NT2/D1 (cell line): ENCODE results near the gene BAK1.

Experiments used
- DNase-seq: peaks from one replicate; pipeline ENCODE4 v3.0.0-alpha.2; 2011; ENCODE audit warnings: low read depth, low spot score
- H3K27me3 ChIP-seq: 2 replicates; pipeline ENCODE4 v1.6.0; 2011; ENCODE audit warnings: mild to moderate bottlenecking; ENCODE audit not compliant: insufficient read length, insufficient read depth
- H3K36me3 ChIP-seq: 2 replicates; pipeline ENCODE4 v1.6.1; 2011; ENCODE audit warnings: mild to moderate bottlenecking, low read length, mixed read lengths; ENCODE audit not compliant: insufficient read depth, insufficient read length
- H3K4me1 ChIP-seq: 2 replicates; pipeline ENCODE4 v1.5.1; 2011; ENCODE audit not compliant: insufficient read depth, insufficient read length
- H3K4me3 ChIP-seq: 2 replicates; pipeline ENCODE4 v1.5.1; 2011; ENCODE audit warnings: low read depth; ENCODE audit not compliant: insufficient read length
- H3K9ac ChIP-seq: 2 replicates; pipeline ENCODE4 v1.6.0; 2011; ENCODE audit warnings: low read depth; ENCODE audit not compliant: insufficient read length
- H3K9me3 ChIP-seq: 2 replicates; pipeline ENCODE4 v1.5.1; 2011; ENCODE audit warnings: mild to moderate bottlenecking, low read length; ENCODE audit not compliant: insufficient read depth
- SUZ12 ChIP-seq: IDR thresholded peaks from 2 replicates; pipeline ENCODE4 v1.6.1; 2011; ENCODE audit not compliant: insufficient read length, insufficient read depth; ENCODE audit errors: extremely low read depth
- YY1 ChIP-seq: IDR thresholded peaks from 2 replicates; pipeline ENCODE4 v1.6.1; 2011; ENCODE audit not compliant: insufficient read length, insufficient read depth
- ZNF274 ChIP-seq: IDR thresholded peaks from 2 replicates; pipeline ENCODE4 v1.6.1; 2011; ENCODE audit warnings: mild to moderate bottlenecking, low read depth, low read length

Gene BAK1

GRCh38 chr6:33579828-33580714 lies at the start of gene BAK1:
TSS of gene BAK1 (minus strand) at chr6:33580276. CDS start at chr6:33577604, 2,672 bp downstream.
- H3K9ac ChIP-seq, result peak within 1 kb of the TSS; percentile 93
- peaks cover 3% of the 10 kb centered on the region for H3K4me1 ChIP-seq
- DNase-seq, result peak; percentile 75
- TF ChIP-seq ZNF274 (no peak), YY1 (no peak), SUZ12 (no peak)
- no peaks in the 10 kb centered on the region for H3K9me3 ChIP-seq
- peak within 1 kb of the TSS; percentile 86 for H3K4me3 ChIP-seq
- peaks cover 30% of the 10 kb centered on the region for H3K36me3 ChIP-seq
- H3K27me3 ChIP-seq, result no peaks in the 10 kb centered on the region

GRCh38 chr6:33628401-33628964 lies 48.4 kb upstream of the BAK1 start:
- TF ChIP-seq SUZ12 (no peak), YY1 (no peak), ZNF274 (no peak)
- H3K9me3 ChIP-seq, result no peaks in the 10 kb centered on the region
- H3K36me3 ChIP-seq, result no peaks in the 10 kb centered on the region
- H3K27me3 ChIP-seq, result peaks cover 8% of the 10 kb centered on the region
- H3K4me1 ChIP-seq, result peaks cover 18% of the 10 kb centered on the region
- H3K4me3 ChIP-seq, result no peak overlapping the region
- DNase-seq, result no peak
- H3K9ac ChIP-seq, result no peak overlapping the region

DNA sequence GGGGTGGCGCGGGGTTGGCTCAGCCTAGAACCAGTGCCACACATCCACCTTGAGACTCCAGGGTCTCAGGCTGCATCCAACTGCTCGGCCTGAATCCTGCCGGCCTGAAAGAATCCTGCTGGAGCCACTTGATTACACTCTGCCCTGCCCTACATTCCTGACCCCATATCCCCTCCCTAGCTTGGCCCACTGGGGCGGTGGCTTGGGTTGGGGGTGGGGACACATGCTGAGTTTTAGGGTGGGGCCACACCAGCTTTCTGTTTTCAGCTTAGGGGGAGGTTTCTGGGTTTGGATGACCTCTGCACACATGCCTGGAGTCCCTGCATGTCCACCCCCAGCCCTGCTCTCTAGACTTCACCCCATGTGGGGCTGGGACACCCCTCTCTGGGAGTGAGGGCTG lies 47.8 kb upstream of the BAK1 start:
- Histone ChIP-seq H3K27me3 (peaks cover 3% of the 10 kb centered on the region), H3K9ac (no peak overlapping the region), H3K9me3 (no peaks in the 10 kb centered on the region), H3K4me3 (no peak overlapping the region), H3K36me3 (no peaks in the 10 kb centered on the region), H3K4me1 (peaks cover 19% of the 10 kb centered on the region)
- no peak for DNase-seq
- TF ChIP-seq ZNF274 (no peak), SUZ12 (no peak), YY1 (no peak)

DNA sequence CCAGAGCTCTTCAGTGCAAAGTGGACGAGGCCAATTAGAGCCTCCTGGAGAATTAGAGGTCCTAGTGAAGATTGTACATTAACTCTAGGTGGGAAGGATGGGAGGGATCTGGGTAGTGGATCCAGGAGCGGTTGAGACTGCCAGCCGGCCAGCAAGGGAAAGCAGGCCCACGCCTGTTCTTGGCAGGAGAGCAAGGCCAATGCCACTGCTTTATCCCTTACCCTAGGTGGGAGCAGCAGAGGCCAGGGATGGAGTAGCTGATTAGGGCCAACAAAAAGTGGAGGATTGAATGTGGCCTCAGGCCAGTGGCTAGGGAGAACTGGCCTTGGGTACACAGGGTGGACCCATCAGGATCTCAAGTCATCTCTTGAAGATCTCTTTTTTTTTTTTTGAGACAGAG lies 44.8 kb upstream of the BAK1 start:
- no peaks in the 10 kb centered on the region for H3K9me3 ChIP-seq
- no peak overlapping the region for H3K4me3 ChIP-seq
- H3K27me3 ChIP-seq, result peaks cover 6% of the 10 kb centered on the region
- no peak for DNase-seq
- no peak overlapping the region for H3K9ac ChIP-seq
- H3K36me3 ChIP-seq, result no peaks in the 10 kb centered on the region
- TF ChIP-seq SUZ12 (no peak), ZNF274 (no peak), YY1 (no peak)
- peaks cover 20% of the 10 kb centered on the region for H3K4me1 ChIP-seq

- peaks cover 6% of the 10 kb centered on the region for H3K27me3 ChIP-seq
- no peak for DNase-seq
- no peaks in the 10 kb centered on the region for H3K9me3 ChIP-seq
- TF ChIP-seq SUZ12 (no peak), ZNF274 (no peak), YY1 (no peak)
- H3K4me3 ChIP-seq, result no peak overlapping the region
- peaks cover 22% of the 10 kb centered on the region for H3K4me1 ChIP-seq
- no peaks in the 10 kb centered on the region for H3K36me3 ChIP-seq
- no peak overlapping the region for H3K9ac ChIP-seq
These were observed 43.9 kb upstream of the BAK1 start for GRCh38 chr6:33623895-33624381.

- TF ChIP-seq YY1, result no peak
- TF ChIP-seq SUZ12, result no peak
- no peak for TF ChIP-seq ZNF274
- Histone ChIP-seq H3K9ac (no peak overlapping the region), H3K9me3 (no peaks in the 10 kb centered on the region), H3K4me1 (peaks cover 14% of the 10 kb centered on the region), H3K27me3 (peaks cover 6% of the 10 kb centered on the region), H3K36me3 (no peaks in the 10 kb centered on the region), H3K4me3 (no peak overlapping the region)
- DNase-seq, result no peak
These were observed 42.7 kb upstream of the BAK1 start for GRCh38 chr6:33622456-33623431.
